Loucy (cell line): ENCODE data around the gene TMEFF1.

Experiments used
- EZH2phosphoT487 ChIP-seq: fragments of 200-600 bp; IDR thresholded peaks from 2 replicates; pipeline ENCODE4 v1.6.1; 2018; ENCODE audit warnings: antibody characterized with exemption, mild to moderate bottlenecking, moderate library complexity, borderline replicate concordance
- TF ChIP-seq, protein P1 (sequence below): fragments of 200-600 bp; sonication (generic); conservative IDR thresholded peaks from 2 replicates; pipeline ENCODE4 v1.5.1; 2014; ENCODE audit warnings: mild to moderate bottlenecking, antibody characterized with exemption, low read length

DNA sequence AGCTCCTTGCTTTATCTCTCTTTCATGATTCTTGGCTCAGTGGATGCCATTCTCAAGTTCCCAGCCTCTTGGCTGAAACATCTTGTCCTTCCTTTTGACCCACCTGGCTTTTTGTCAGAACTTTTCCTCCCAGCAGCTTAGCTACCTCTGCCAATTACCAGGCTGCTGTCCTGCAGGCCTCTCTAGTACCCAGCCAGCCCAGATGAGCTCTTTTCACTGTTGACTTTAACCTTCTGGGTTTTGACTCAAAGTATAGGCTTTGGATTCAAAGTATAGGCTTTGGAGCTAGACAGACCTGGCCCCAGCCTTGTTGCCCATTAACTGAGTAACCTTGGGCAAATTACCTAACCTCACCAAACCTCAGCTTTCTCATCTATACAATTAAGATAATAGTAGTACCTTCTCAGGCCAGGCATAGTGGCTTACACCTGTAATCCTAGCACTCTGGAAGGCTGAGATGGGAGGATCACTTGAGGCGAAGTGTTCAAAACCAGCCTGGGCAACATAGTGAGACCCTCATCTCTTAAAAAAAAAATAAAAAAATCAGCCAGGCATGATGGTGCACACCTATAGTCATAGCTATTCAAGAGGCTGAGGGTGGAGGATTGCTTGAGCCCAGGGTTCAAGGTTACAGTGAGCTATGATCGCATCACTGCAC lies 6.6 kb upstream of the TMEFF1 start:
- TF ChIP-seq, protein P1, sequence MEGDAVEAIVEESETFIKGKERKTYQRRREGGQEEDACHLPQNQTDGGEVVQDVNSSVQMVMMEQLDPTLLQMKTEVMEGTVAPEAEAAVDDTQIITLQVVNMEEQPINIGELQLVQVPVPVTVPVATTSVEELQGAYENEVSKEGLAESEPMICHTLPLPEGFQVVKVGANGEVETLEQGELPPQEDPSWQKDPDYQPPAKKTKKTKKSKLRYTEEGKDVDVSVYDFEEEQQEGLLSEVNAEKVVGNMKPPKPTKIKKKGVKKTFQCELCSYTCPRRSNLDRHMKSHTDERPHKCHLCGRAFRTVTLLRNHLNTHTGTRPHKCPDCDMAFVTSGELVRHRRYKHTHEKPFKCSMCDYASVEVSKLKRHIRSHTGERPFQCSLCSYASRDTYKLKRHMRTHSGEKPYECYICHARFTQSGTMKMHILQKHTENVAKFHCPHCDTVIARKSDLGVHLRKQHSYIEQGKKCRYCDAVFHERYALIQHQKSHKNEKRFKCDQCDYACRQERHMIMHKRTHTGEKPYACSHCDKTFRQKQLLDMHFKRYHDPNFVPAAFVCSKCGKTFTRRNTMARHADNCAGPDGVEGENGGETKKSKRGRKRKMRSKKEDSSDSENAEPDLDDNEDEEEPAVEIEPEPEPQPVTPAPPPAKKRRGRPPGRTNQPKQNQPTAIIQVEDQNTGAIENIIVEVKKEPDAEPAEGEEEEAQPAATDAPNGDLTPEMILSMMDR, result no peak
- no peak for TF ChIP-seq EZH2phosphoT487
